ENCODE measurements around the gene KCNMB2. TPM values are rescaled to one million over a fixed set of nuclear protein-coding genes. Genes with fewer than 3 reads are reported as not detected.

Gene KCNMB2
- total and polyA plus RNA-seq, 8 donors: 0.69 to 38.0 (median 2.3) TPM

DNA sequence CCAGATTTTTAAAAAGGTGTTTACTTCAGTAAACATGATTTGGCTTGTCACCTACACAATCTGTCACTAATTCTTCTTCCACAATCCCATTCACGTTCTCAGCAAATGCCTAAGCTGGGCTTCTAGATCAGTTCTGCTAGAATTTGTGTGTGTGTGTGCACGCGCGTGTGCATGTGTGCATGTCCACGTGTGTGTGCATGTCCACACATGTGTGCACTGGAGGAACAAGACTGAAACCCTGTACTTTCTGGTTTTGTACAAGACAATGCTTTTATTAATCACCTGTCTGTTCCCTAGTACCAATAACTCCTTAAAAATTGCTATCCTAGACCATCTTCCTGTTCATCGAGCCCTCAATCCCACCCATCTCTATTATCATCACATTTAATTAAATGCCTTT lies 229.2 kb downstream of the KCNMB2 start:
- no peak for FAIRE-seq
- TF ChIP-seq, protein P1, sequence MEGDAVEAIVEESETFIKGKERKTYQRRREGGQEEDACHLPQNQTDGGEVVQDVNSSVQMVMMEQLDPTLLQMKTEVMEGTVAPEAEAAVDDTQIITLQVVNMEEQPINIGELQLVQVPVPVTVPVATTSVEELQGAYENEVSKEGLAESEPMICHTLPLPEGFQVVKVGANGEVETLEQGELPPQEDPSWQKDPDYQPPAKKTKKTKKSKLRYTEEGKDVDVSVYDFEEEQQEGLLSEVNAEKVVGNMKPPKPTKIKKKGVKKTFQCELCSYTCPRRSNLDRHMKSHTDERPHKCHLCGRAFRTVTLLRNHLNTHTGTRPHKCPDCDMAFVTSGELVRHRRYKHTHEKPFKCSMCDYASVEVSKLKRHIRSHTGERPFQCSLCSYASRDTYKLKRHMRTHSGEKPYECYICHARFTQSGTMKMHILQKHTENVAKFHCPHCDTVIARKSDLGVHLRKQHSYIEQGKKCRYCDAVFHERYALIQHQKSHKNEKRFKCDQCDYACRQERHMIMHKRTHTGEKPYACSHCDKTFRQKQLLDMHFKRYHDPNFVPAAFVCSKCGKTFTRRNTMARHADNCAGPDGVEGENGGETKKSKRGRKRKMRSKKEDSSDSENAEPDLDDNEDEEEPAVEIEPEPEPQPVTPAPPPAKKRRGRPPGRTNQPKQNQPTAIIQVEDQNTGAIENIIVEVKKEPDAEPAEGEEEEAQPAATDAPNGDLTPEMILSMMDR (IDR thresholded peaks at IDR 0.05): no peak
- no peaks in the 10 kb centered on the region for H3K27me3 ChIP-seq
- no peak for ATAC-seq
- no peak overlapping the region for H3K4me3 ChIP-seq
- no peaks in the 10 kb centered on the region for H3K9me3 ChIP-seq
- no peak overlapping the region for H3K27ac ChIP-seq
- 66% methylated on average over 6 of the region's 6 CpGs for WGBS, 2 donors
- no peaks in the 10 kb centered on the region for H3K36me3 ChIP-seq
- DNase-seq: no peak
- intact Hi-C loops (cut with DNase I): no loop called here
- no peaks in the 10 kb centered on the region for H3K4me1 ChIP-seq

DNA sequence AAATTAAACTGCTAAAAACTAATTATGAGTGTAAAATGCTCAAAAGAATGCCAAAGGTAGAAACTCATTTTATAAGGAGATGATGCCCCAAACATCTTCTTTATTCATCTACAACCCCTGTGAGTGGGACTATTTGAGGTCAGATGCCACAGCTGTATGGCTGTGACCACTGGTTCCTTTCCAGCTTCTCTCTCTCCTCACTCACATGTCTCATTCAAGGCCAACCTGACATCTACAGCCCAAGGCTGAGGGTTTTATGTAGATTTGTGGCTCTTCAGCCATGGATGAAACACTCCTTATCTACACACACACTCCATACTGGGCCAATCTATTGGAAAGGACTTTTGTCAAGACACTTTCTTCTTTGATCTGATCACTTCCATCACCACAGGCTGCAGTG lies 231.3 kb downstream of the KCNMB2 start:
- intact Hi-C loops (cut with DNase I): no loop called here
- no peaks in the 10 kb centered on the region for H3K27me3 ChIP-seq
- no peak for ATAC-seq
- TF ChIP-seq, protein P1 (IDR thresholded peaks at IDR 0.05): no peak
- H3K9me3 ChIP-seq: no peaks in the 10 kb centered on the region
- H3K4me1 ChIP-seq: no peaks in the 10 kb centered on the region
- no peaks in the 10 kb centered on the region for H3K36me3 ChIP-seq
- no peak overlapping the region for H3K4me3 ChIP-seq
- FAIRE-seq: no peak
- no peak overlapping the region for H3K27ac ChIP-seq
- DNase-seq: no peak

DNA sequence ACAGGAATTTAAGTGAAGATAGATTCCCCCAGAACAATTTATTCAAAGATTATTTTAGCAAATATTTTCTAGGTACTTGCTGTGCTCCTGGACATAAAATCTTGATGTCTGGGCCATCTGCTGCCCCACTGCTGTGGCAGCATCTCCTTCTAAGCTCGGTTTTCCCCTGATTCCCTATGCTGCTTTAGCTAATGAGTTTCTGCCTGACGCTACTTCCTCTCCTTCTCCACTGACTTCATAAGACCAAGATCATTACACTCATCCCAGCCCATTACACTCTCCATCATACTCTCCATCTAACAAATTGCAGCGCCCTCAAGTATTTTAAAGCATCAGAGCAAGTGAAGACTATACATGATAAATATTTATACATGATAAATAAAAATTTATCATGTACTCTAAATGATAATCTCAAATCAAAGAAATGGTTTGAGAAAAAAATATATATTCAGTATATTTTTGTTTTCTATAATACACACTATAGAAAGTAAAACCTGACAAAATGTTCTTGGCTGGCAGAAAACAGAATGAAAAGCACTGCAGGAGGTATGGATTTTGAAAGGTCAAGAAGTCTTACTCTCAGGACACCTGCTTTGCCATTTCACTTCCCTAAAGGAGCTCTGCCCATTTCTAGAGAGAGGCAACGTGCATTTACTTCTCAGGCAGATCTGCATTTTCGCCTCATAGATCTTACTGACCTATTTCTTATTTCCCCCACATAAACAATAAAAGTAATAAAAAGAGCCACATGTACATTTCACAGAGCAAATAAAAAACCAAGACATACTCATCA lies 232.0 kb downstream of the KCNMB2 start:
- no peaks in the 10 kb centered on the region for H3K36me3 ChIP-seq
- TF ChIP-seq, protein P1 (IDR thresholded peaks at IDR 0.05): no peak

DNA sequence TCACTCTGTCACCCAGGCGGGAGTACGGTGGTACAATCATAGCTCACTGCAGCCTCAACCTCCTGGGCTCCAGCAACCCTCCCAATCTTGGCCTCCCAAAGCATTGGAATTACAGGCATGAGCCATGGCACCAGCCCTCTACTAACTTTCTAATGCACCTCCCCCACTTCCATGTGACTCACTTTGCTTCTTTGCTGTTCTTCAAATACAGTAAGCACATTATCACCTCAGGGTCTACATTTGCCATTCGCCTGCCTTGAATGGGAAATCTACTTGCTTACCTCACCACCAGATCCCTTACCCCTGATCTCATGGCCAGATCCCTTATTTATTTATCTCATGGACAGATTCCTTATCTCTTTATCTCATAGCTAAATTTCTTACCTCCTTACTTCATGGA lies 235.3 kb downstream of the KCNMB2 start:
- Histone ChIP-seq H3K9me3 (no peaks in the 10 kb centered on the region), H3K4me3 (no peak overlapping the region), H3K27me3 (no peaks in the 10 kb centered on the region), H3K4me1 (no peaks in the 10 kb centered on the region), H3K27ac (no peak overlapping the region), H3K36me3 (no peaks in the 10 kb centered on the region)
- FAIRE-seq (no peak), ATAC-seq (no peak), DNase-seq (no peak)
- TF ChIP-seq, protein P1 (IDR thresholded peaks at IDR 0.05): no peak
- 77 to 95% methylated on average over 3 of the region's 3 CpGs for WGBS, 2 donors
- intact Hi-C loops (cut with DNase I): no loop called here

More for the DNA sequence above, 232.0 kb downstream of the KCNMB2 start:
- no peak for ATAC-seq
- no peak for FAIRE-seq
- Histone ChIP-seq H3K9me3 (no peaks in the 10 kb centered on the region), H3K27me3 (no peaks in the 10 kb centered on the region), H3K4me1 (no peaks in the 10 kb centered on the region), H3K4me3 (no peak overlapping the region), H3K27ac (no peak overlapping the region)
- intact Hi-C loops (cut with DNase I): no loop called here
- no peak for DNase-seq
- WGBS, 2 donors: 67 to 76% methylated on average over 5 of the region's 5 CpGs

DNA sequence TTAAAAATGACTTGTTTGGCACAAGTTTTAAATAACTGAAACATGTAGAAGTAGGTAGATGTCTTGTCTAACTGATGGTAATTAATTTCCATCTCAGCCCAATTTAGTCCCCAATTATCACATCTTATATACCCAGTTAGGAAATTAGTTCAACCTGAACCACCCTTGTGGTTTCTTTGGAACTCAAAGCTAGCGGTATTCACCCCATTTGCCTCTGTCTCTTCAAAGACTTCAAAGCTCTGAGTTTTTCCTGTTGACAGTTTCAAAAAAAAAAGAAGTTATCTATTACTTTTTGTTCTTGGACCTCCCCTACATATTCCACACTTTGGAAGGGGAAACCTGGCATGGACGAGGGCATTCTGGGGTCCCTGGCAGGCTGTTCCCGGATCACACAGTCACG lies 236.5 kb downstream of the KCNMB2 start:
- no peaks in the 10 kb centered on the region for H3K27me3 ChIP-seq
- no peak overlapping the region for H3K27ac ChIP-seq
- TF ChIP-seq, protein P1 (IDR thresholded peaks at IDR 0.05): no peak
- DNase-seq (no peak), ATAC-seq (no peak), FAIRE-seq (no peak)
- intact Hi-C loops (cut with DNase I): no loop called here
- WGBS, 2 donors: 75 to 82% methylated on average over 4 of the region's 4 CpGs
- H3K36me3 ChIP-seq: no peaks in the 10 kb centered on the region
- no peak overlapping the region for H3K4me3 ChIP-seq
- H3K4me1 ChIP-seq: no peaks in the 10 kb centered on the region
- no peaks in the 10 kb centered on the region for H3K9me3 ChIP-seq
